CD14-positive monocyte (primary cell): ENCODE results near the gene SFMBT2. TPM values are rescaled to one million over a fixed set of nuclear protein-coding genes. Genes with fewer than 3 reads are reported as not detected.

Experiments
- DNase-seq, 3 donors: peaks; one replicate each; pipeline ENCODE4 v3.0.0-alpha.2; 2011 to 2022
- H2AFZ ChIP-seq: 2 replicates; pipeline ENCODE4 v1.6.0; 2012; ENCODE audit warnings: mild to moderate bottlenecking, low read depth, low read length, inconsistent platforms; ENCODE audit not compliant: insufficient read depth, poor library complexity, severe bottlenecking
- H3K27ac ChIP-seq, 2 donors: 1 replicate in 1 of 2; 2 replicates in 1 of 2; pipeline ENCODE4 v1.5.1; 2012 to 2013; ENCODE audit warnings: low read length in 2 of 2, control low read depth in 1 of 2, inconsistent platforms in 1 of 2, low read depth in 1 of 2, mild to moderate bottlenecking in 1 of 2
- H3K27me3 ChIP-seq, 2 donors: one replicate each; pipeline versions ENCODE4 v1.6.0 to v1.6.1; 2011 to 2013; ENCODE audit warnings: low read length in 2 of 2; ENCODE audit not compliant: control insufficient read depth in 2 of 2, insufficient read depth in 2 of 2
- H3K36me3 ChIP-seq, 2 donors: replicated peaks in 1 of 2; 1 replicate in 1 of 2; 2 replicates in 1 of 2; pipeline versions ENCODE4 v1.5.1 to v1.6.1; 2012 to 2013; ENCODE audit warnings: low read length in 2 of 2, control low read depth in 1 of 2, inconsistent platforms in 1 of 2, mild to moderate bottlenecking in 1 of 2; ENCODE audit not compliant: insufficient read depth in 2 of 2, control insufficient read depth in 1 of 2
- H3K4me1 ChIP-seq, 2 donors: 1 replicate in 1 of 2; 2 replicates in 1 of 2; pipeline versions ENCODE4 v1.5.1 to v1.6.1; 2012 to 2013; ENCODE audit warnings: low read length in 2 of 2, control low read depth in 1 of 2, inconsistent platforms in 1 of 2, mild to moderate bottlenecking in 1 of 2, moderate library complexity in 1 of 2; ENCODE audit not compliant: insufficient read depth in 2 of 2, control insufficient read depth in 1 of 2
- H3K4me2 ChIP-seq: replicated peaks from 2 replicates; pipeline ENCODE3; 2012; ENCODE audit warnings: low read length, moderate library complexity, mild to moderate bottlenecking; ENCODE audit not compliant: poor library complexity, severe bottlenecking; ENCODE audit errors: extremely low read depth
- H3K4me3 ChIP-seq, 3 experiments: fragments of 200-600 bp in 1 of 3; sonication (generic) in 1 of 3; replicated peaks in 1 of 3; 1 replicate in 2 of 3; 2 replicates in 1 of 3; pipeline ENCODE4 v1.5.1; 2011 to 2013; ENCODE audit warnings: low read length in 3 of 3, mild to moderate bottlenecking in 3 of 3, control low read depth in 2 of 3, low read depth in 2 of 3, inconsistent platforms in 1 of 3, moderate library complexity in 1 of 3
- H3K79me2 ChIP-seq: 2 replicates; pipeline ENCODE4 v1.6.0; 2012; ENCODE audit warnings: mild to moderate bottlenecking, control low read depth, inconsistent platforms, low read length, moderate library complexity; ENCODE audit not compliant: insufficient read depth
- H3K9ac ChIP-seq: 2 replicates; pipeline ENCODE4 v1.6.0; 2017; ENCODE audit warnings: low read length, mild to moderate bottlenecking; ENCODE audit not compliant: insufficient read depth, poor library complexity, severe bottlenecking
- H3K9me3 ChIP-seq, 2 donors: replicated peaks in 1 of 2; 1 replicate in 1 of 2; 2 replicates in 1 of 2; pipeline versions ENCODE4 v1.5.1 to v1.6.1; 2012 to 2013; ENCODE audit warnings: low read length in 2 of 2, control low read depth in 1 of 2; ENCODE audit not compliant: control insufficient read depth in 1 of 2, insufficient read depth in 1 of 2
- H4K20me1 ChIP-seq: 2 replicates; pipeline ENCODE4 v1.6.0; 2012; ENCODE audit warnings: mild to moderate bottlenecking, low read length, control low read depth, moderate library complexity; ENCODE audit not compliant: insufficient read depth
- H3K27ac Mint-ChIP-seq, 7 donors: one replicate each; pipeline ENCODE4 v1.8.0; 2020; ENCODE audit warnings: mild to moderate bottlenecking in 7 of 7, mixed read lengths in 7 of 7, moderate library complexity in 6 of 7, inconsistent platforms in 2 of 7
- H3K27me3 Mint-ChIP-seq, 3 donors: one replicate each; pipeline ENCODE4 v1.8.0; 2021 to 2022; ENCODE audit warnings: low read depth in 3 of 3, mild to moderate bottlenecking in 3 of 3, mixed read lengths in 3 of 3, moderate library complexity in 3 of 3, inconsistent platforms in 1 of 3
- H3K36me3 Mint-ChIP-seq, 2 donors: one replicate each; pipeline ENCODE4 v1.8.0; 2020; ENCODE audit warnings: mixed read lengths in 2 of 2, inconsistent platforms in 1 of 2, mild to moderate bottlenecking in 1 of 2
- H3K4me1 Mint-ChIP-seq: one replicate; pipeline ENCODE4 v1.8.0; 2020; ENCODE audit warnings: mild to moderate bottlenecking, mixed read lengths
- H3K4me3 Mint-ChIP-seq, 2 donors: one replicate each; pipeline ENCODE4 v1.8.0; 2020; ENCODE audit warnings: mild to moderate bottlenecking in 2 of 2, mixed read lengths in 2 of 2, moderate library complexity in 1 of 2
- H3K9me3 Mint-ChIP-seq, 7 donors: one replicate each; pipeline ENCODE4 v1.8.0; 2020 to 2022; ENCODE audit warnings: mixed read lengths in 7 of 7, mild to moderate bottlenecking in 6 of 7, moderate library complexity in 6 of 7, inconsistent platforms in 2 of 7
- CTCF ChIP-seq: fragments of 200-600 bp; IDR thresholded peaks from one replicate; pipeline ENCODE4 v1.8.0; 2022; ENCODE audit warnings: antibody characterized with exemption, mild to moderate bottlenecking
- WGBS: methylation state at CpG from one replicate; pipeline ENCODE4 v1.1.5; 2013; ENCODE audit warnings: missing lambda C conversion rate; ENCODE audit not compliant: insufficient coverage; 5-methylcytosine and 5-hydroxymethylcytosine counted together
- intact Hi-C, 2 donors: fragments of 100-400 bp; cut with micrococcal nuclease; formaldehyde crosslinking; loops; one replicate each; pipeline versions ENCODE4 v1.15.0 to v1.15.1; 2023
- polyA plus RNA-seq, 3 donors: library from polyadenylated mRNA; depleted of rRNA in 1 of 3; unstranded in 2 of 3; stranded (reverse) in 1 of 3; fragments of 300-500 nt in 2 of 3; fragments of >200 nt in 1 of 3; fragmentation: Illumina TruSeq in 2 of 3; gene quantifications; 1 replicate in 2 of 3; 2 replicates in 1 of 3; pipeline ENCODE4 v1.2.3, GENCODE V29; 2012 to 2021

SFMBT2 gene
- polyA plus RNA-seq, 3 donors = 0.53 to 10.9 (median 1.6) TPM

GRCh38 chr10:7260912-7261311 lies 149.9 kb downstream of the SFMBT2 start:
- peak overlapping the region in 1 of 2 donors; percentile 40 for H3K27ac ChIP-seq
- TF ChIP-seq CTCF = no peak
- no peak overlapping the region for H3K9ac ChIP-seq
- no peaks in the 10 kb centered on the region for H3K9me3 ChIP-seq
- no peaks in the 10 kb centered on the region for H3K27me3 Mint-ChIP-seq
- peak overlapping the region; percentile 26 for H2AFZ ChIP-seq
- peaks cover 0 to 4% of the 10 kb centered on the region in 2 donors for H3K36me3 Mint-ChIP-seq
- no peaks in the 10 kb centered on the region for H3K27me3 ChIP-seq
- intact Hi-C loops = loop anchor here (5.0 to 10.0 kb wide), 2 partner anchors 151 to 154 kb away; partner anchors contain the start of gene SFMBT2 (in 2 of the 2)
- H3K4me3 Mint-ChIP-seq = peak overlapping the region in 1 of 2 donors; percentile 72
- peaks cover 37 to 47% of the 10 kb centered on the region in 2 donors for H3K4me1 ChIP-seq
- no peaks in the 10 kb centered on the region for H4K20me1 ChIP-seq
- peak overlapping the region; percentile 50 for H3K4me2 ChIP-seq
- peaks cover 52% of the 10 kb centered on the region for H3K4me1 Mint-ChIP-seq
- H3K79me2 ChIP-seq = no peaks in the 10 kb centered on the region
- H3K9me3 Mint-ChIP-seq = peaks cover 0 to 3% (median 0%) of the 10 kb centered on the region in 7 donors
- H3K4me3 ChIP-seq = peak overlapping the region in 1 of 3 experiments; percentile 43
- H3K36me3 ChIP-seq = no peaks in the 10 kb centered on the region
- 85% methylated on average over 2 of the region's 8 CpGs for whole genome bisulfite sequencing
- H3K27ac Mint-ChIP-seq = peak overlapping the region in 1 of 7 donors; percentile 56
- no peak for DNase-seq

- Mint-ChIP-seq H3K36me3 (peaks cover 0 to 4% of the 10 kb centered on the region in 2 donors), H3K4me3 (peak overlapping the region; percentile 56 to 72), H3K9me3 (peaks cover 0 to 3% (median 0%) of the 10 kb centered on the region in 7 donors), H3K4me1 (peaks cover 52% of the 10 kb centered on the region), H3K27me3 (no peaks in the 10 kb centered on the region), H3K27ac (peak overlapping the region in 4 of 7 donors; percentile 56 to 93 (median 73))
- Histone ChIP-seq H2AFZ (peak overlapping the region; percentile 26), H3K4me1 (peaks cover 37 to 47% of the 10 kb centered on the region in 2 donors), H3K79me2 (no peaks in the 10 kb centered on the region), H3K4me2 (peak overlapping the region; percentile 50), H3K27me3 (no peaks in the 10 kb centered on the region), H3K36me3 (no peaks in the 10 kb centered on the region), H3K9me3 (no peaks in the 10 kb centered on the region), H4K20me1 (no peaks in the 10 kb centered on the region), H3K27ac (peak overlapping the region in 1 of 2 donors; percentile 40), H3K4me3 (peak overlapping the region in 1 of 3 experiments; percentile 43), H3K9ac (no peak overlapping the region)
- 0% methylated on average over 1 of the region's 3 CpGs for WGBS
- TF ChIP-seq CTCF = peak; percentile 76
- intact Hi-C loops = loop anchor here (5.0 to 10.0 kb wide), 2 partner anchors 152 to 154 kb away; partner anchors contain the start of gene SFMBT2 (in 2 of the 2)
- peak; percentile 66 to 76 (median 75) for DNase-seq
These were observed 150.4 kb downstream of the SFMBT2 start for GRCh38 chr10:7260412-7260900.
